Gastrocnemius medialis (tissue), 4 donors: ENCODE results near the gene PLRG1. TPM values are rescaled to one million over a fixed set of nuclear protein-coding genes. Genes with fewer than 3 reads are reported as not detected.

Experiments
- ATAC-seq, 2 donors: fragments of 150-250 bp; one replicate each; pipeline ENCODE4 v1.9.1; 2016
- DNase-seq, 2 donors: peaks; one replicate each; pipeline ENCODE4 v3.0.0-alpha.2; 2019
- H3K27ac ChIP-seq, 4 donors: fragments of 200-600 bp; sonication (generic); 1 replicate in 1 of 4; 2 replicates in 3 of 4; pipeline ENCODE4 v1.5.1; 2016 to 2018; ENCODE audit warnings: mild to moderate bottlenecking in 2 of 4, moderate library complexity in 1 of 4
- H3K27me3 ChIP-seq, 3 donors: fragments of 200-600 bp; sonication (generic) in 2 of 3; 1 replicate in 1 of 3; 2 replicates in 2 of 3; pipeline versions ENCODE4 v1.5.1 to v1.6.0; 2016 to 2019; ENCODE audit warnings: mild to moderate bottlenecking in 1 of 3, moderate library complexity in 1 of 3
- H3K36me3 ChIP-seq, 2 donors: fragments of 200-600 bp; sonication (generic) in 1 of 2; one replicate each; pipeline ENCODE4 v1.5.1; 2017 to 2018
- H3K4me1 ChIP-seq, 2 donors: fragments of 200-600 bp; sonication (generic) in 1 of 2; one replicate each; pipeline ENCODE4 v1.5.1; 2016 to 2017; ENCODE audit warnings: mild to moderate bottlenecking in 2 of 2
- H3K4me3 ChIP-seq, 4 donors: fragments of 200-600 bp; sonication (generic) in 3 of 4; 1 replicate in 1 of 4; 2 replicates in 3 of 4; pipeline ENCODE4 v1.5.1; 2016 to 2019; ENCODE audit warnings: mild to moderate bottlenecking in 2 of 4
- H3K9me3 ChIP-seq, 3 donors: fragments of 200-600 bp; sonication (generic) in 2 of 3; 1 replicate in 1 of 3; 2 replicates in 2 of 3; pipeline ENCODE4 v1.5.1; 2016 to 2019
- CTCF ChIP-seq, 5 experiments: fragments of 450-650 bp in 3 of 5; fragments of 200-600 bp in 2 of 5; sonication (generic) in 2 of 5; IDR thresholded peaks in 4 of 5; conservative IDR thresholded peaks in 1 of 5; 1 replicate in 4 of 5; 2 replicates in 1 of 5; pipeline ENCODE4 v1.5.1; 2016 to 2019; ENCODE audit warnings: antibody characterized with exemption in 5 of 5, mild to moderate bottlenecking in 3 of 5, moderate library complexity in 3 of 5
- POLR2A ChIP-seq, 2 donors: fragments of 450-650 bp; IDR thresholded peaks; one replicate each; pipeline ENCODE4 v1.6.1; 2017; ENCODE audit warnings: antibody characterized with exemption in 2 of 2, mild to moderate bottlenecking in 2 of 2, moderate library complexity in 2 of 2
- in situ Hi-C, 4 donors: fragments of 200-750 bp; cut with MboI; loops; one replicate each; pipeline versions ENCODE4 v1.15.0 to v1.8.0; 2017; ENCODE audit warnings: low sequenced_read_pairs in 4 of 4
- intact Hi-C: fragments of 100-400 bp; cut with DNase I; formaldehyde crosslinking; loops from one replicate; pipeline ENCODE4 v1.15.1; 2023; ENCODE audit warnings: low total_unique reads
- total RNA-seq, 4 donors: library from RNA; depleted of rRNA; stranded (reverse); fragments of >200 nt; gene quantifications; one replicate each; pipeline versions ENCODE4 v1.1.0 to v1.2.3, GENCODE V29; 2016

Gene PLRG1
- total RNA-seq, 4 donors from 2014 or later = 30.7 to 41.3 (median 35.4) TPM

- Histone ChIP-seq H3K4me1 (no peaks in the 10 kb centered on the region), H3K27me3 (no peaks in the 10 kb centered on the region), H3K9me3 (no peaks in the 10 kb centered on the region), H3K4me3 (no peak overlapping the region), H3K36me3 (no peaks in the 10 kb centered on the region), H3K27ac (no peak overlapping the region)
- no peak for ATAC-seq
- no peak for TF ChIP-seq CTCF (IDR thresholded peaks at IDR 0.05 in 4 of 5, conservative IDR thresholded peaks at IDR 0.05 in 1 of 5)
- no peak for TF ChIP-seq POLR2A (IDR thresholded peaks at IDR 0.05)
- in situ Hi-C loops = loop anchor here in 1 of 4 donors (25.0 kb wide), 1 partner anchor 801 kb away; no protein-coding TSS in a partner anchor
- intact Hi-C loops = no loop called here
- no peak for DNase-seq
These were observed 10.6 kb upstream of the PLRG1 start for GRCh38 chr4:154560824-154561231.

- H3K9me3 ChIP-seq = no peaks in the 10 kb centered on the region
- no peaks in the 10 kb centered on the region for H3K4me1 ChIP-seq
- TF ChIP-seq POLR2A (IDR thresholded peaks at IDR 0.05) = no peak
- no peak for TF ChIP-seq CTCF (IDR thresholded peaks at IDR 0.05 in 4 of 5, conservative IDR thresholded peaks at IDR 0.05 in 1 of 5)
- in situ Hi-C loops = loop anchor here in 1 of 4 donors (25.0 kb wide), 1 partner anchor 802 kb away; no protein-coding TSS in a partner anchor
- H3K36me3 ChIP-seq = no peaks in the 10 kb centered on the region
- intact Hi-C loops = no loop called here
- H3K4me3 ChIP-seq = no peak overlapping the region
- no peaks in the 10 kb centered on the region for H3K27me3 ChIP-seq
- H3K27ac ChIP-seq = no peak overlapping the region
- DNase-seq (no peak), ATAC-seq (no peak)
These were observed 10.2 kb upstream of the PLRG1 start for GRCh38 chr4:154560419-154560801.

- intact Hi-C loops = no loop called here
- Histone ChIP-seq H3K27me3 (no peaks in the 10 kb centered on the region), H3K27ac (no peak overlapping the region), H3K4me1 (no peaks in the 10 kb centered on the region), H3K36me3 (no peaks in the 10 kb centered on the region), H3K4me3 (no peak overlapping the region), H3K9me3 (no peaks in the 10 kb centered on the region)
- TF ChIP-seq CTCF (IDR thresholded peaks at IDR 0.05 in 4 of 5, conservative IDR thresholded peaks at IDR 0.05 in 1 of 5) (no peak), POLR2A (IDR thresholded peaks at IDR 0.05) (no peak)
- no peak for ATAC-seq
- no peak for DNase-seq
- in situ Hi-C loops = loop anchor here in 3 of 4 donors (10.0 to 25.0 kb wide), 2 partner anchors 803 to 815 kb away; partner anchors contain the start of gene MAP9 (in 2 of the 3)
These were observed 9.6 kb upstream of the PLRG1 start for GRCh38 chr4:154559494-154560418.

GRCh38 chr4:154559141-154559493, 8.9 kb upstream of the PLRG1 start:
- Histone ChIP-seq H3K36me3 (no peaks in the 10 kb centered on the region), H3K4me1 (no peaks in the 10 kb centered on the region), H3K27me3 (no peaks in the 10 kb centered on the region), H3K4me3 (no peak overlapping the region), H3K27ac (no peak overlapping the region), H3K9me3 (no peaks in the 10 kb centered on the region)
- in situ Hi-C loops = loop anchor here in 3 of 4 donors (10.0 to 25.0 kb wide), 2 partner anchors 803 to 816 kb away; partner anchors contain the start of gene MAP9 (in 2 of the 3)
- intact Hi-C loops = no loop called here
- TF ChIP-seq POLR2A (IDR thresholded peaks at IDR 0.05) (no peak), CTCF (IDR thresholded peaks at IDR 0.05 in 4 of 5, conservative IDR thresholded peaks at IDR 0.05 in 1 of 5) (no peak)
- ATAC-seq = no peak
- no peak for DNase-seq
